Gastroesophageal sphincter (tissue), 3 donors: ENCODE measurements around the gene ITCH.

Source experiments
- POLR2A ChIP-seq, 2 donors: fragments of 450-650 bp; IDR thresholded peaks; one replicate each; pipeline ENCODE4 v1.6.1; 2017; ENCODE audit warnings: antibody characterized with exemption in 2 of 2, mild to moderate bottlenecking in 2 of 2, moderate library complexity in 1 of 2
- TF ChIP-seq, protein P1 (sequence below), 4 experiments: fragments of 200-600 bp in 2 of 4; fragments of 450-650 bp in 2 of 4; sonication (generic) in 1 of 4; IDR thresholded peaks; one replicate each; pipeline ENCODE4 v1.5.1; 2017 to 2019; ENCODE audit warnings: antibody characterized with exemption in 4 of 4, mild to moderate bottlenecking in 2 of 4, moderate library complexity in 2 of 4

GRCh38 chr20:34363062-34363464 is at the start of gene ITCH:
- TF ChIP-seq, protein P1, sequence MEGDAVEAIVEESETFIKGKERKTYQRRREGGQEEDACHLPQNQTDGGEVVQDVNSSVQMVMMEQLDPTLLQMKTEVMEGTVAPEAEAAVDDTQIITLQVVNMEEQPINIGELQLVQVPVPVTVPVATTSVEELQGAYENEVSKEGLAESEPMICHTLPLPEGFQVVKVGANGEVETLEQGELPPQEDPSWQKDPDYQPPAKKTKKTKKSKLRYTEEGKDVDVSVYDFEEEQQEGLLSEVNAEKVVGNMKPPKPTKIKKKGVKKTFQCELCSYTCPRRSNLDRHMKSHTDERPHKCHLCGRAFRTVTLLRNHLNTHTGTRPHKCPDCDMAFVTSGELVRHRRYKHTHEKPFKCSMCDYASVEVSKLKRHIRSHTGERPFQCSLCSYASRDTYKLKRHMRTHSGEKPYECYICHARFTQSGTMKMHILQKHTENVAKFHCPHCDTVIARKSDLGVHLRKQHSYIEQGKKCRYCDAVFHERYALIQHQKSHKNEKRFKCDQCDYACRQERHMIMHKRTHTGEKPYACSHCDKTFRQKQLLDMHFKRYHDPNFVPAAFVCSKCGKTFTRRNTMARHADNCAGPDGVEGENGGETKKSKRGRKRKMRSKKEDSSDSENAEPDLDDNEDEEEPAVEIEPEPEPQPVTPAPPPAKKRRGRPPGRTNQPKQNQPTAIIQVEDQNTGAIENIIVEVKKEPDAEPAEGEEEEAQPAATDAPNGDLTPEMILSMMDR (IDR thresholded peaks at IDR 0.05), result no peak
- TF ChIP-seq POLR2A (IDR thresholded peaks at IDR 0.05), result peak; percentile 82 to 89
